Activated effector memory CD4-positive, alpha-beta T cell treated with Interleukin-2 at 50 U/mL for 16 hours (primary cell): ENCODE results near the gene CCNT2.
"Not testable (repeated sequence)": the region's sequence is repeated elsewhere in the genome, so short reads cannot be mapped to it uniquely, and the experiment has no call there.

Experiments
- DNase-seq: peaks from one replicate; pipeline ENCODE4 v3.0.0-alpha.2; 2020

The CCNT2 gene

DNA sequence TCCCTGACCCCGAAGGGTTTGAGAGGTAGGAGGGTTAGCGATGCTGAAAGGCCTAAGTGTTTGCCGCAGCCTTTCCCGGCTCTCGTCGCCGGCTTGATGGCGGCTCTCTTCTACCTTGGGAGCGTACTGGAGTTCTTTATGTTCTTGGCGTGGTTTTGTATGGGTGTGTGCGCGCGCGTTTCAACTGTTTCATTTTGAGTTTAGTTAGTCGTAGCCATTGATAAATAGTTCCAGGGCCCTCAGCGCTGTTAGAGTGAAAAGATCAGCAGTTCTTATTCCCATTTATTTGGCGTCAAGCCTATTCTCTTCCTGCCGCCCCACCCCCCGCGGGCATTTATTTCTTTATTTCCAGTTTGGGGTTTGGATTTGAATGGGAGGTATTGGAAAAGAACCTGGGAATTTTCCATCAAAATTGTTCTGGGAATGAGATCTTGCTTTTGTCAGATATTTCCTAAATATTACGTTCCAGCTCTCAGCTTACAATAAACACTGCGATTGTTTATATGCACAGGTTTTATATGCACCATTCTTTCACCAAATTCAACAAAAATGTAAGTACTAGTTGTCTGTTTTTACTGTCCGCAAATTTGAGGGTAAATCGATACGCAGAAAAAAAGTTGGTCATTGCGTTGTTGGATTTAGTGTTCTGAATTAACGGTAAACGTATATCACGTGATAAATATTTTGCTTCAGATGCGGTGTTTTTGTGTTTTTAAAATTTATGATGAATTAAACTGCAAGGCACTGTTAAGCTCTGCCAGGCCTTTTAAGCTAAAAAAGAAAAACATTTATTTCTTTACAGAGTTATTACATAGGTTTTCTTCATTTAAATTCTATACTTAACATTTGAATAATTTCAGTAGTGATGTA lies 954 bp downstream of the CCNT2 start:
- DNase-seq, result no peak

DNA sequence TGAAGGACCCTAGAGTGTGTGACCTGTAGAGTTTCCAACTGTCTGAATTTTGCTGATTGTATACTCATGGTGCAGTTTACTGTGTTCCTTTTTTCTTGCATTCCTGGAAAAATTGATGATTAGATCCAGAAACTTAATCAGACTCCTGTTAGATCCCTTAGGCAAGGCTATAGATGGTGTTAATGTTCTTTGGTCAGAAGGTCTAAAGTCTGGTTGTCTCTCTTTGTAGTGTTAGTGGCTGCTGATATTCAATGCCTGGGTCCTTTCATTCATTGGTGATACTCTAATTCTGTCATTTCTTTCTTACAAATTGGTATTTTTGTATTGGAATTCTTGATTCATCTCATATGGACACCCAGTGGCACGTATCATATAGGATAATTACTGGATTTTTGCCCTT lies 6.3 kb downstream of the CCNT2 start:
- no peak for DNase-seq

DNA sequence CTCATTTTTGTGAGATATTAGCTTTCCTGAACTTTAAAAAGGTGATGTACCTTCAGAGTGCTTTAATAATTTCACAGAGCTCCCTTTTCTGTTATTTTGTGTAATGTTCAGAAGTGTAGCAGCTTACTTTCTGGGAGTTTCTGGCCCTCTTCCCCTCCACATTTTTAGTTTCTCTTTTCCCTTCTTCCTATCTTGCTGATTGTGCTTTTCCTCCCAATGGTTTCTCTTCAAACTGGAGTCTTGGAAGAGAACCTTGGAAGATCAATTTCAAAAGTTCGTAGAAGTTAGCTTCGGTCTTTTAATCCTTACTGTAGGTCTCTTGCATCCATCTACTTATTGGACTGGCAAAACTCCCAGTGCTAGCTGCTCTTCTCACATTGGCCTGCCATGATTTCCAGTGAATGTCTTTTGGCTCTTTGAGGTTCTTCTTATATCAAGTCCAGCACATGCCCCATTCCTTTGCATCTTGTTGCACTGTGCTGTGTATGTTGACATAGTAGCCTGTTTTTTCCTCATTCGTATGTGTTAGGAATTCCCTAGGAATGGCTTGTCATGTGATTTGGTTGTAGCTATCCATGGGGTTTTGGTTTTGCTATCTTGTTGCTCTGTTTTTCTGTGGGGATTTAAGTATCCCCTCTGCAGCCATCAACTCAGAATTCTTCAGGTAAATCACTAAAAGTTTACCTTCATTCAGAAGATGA lies 7.8 kb downstream of the CCNT2 start:
- DNase-seq, result no peak

DNA sequence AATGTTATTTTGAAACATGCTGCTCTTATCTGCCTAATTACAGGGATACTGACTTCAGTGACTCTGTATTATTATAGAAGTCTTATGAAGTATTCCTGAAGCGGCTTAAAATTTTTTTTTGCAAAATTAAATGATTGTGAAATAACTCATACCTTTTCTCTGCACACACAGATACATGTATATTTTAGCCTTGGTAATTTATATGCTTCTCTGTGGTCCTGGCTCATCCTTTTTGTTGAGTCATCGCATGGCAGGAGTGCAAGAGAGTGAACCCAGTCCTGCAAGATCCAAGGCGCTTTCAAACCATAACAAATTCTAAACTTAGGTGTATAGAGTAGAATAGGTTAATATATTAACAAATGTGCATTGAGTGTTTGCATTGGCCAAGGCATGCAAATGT lies 8.6 kb downstream of the CCNT2 start:
- DNase-seq, result no peak

DNA sequence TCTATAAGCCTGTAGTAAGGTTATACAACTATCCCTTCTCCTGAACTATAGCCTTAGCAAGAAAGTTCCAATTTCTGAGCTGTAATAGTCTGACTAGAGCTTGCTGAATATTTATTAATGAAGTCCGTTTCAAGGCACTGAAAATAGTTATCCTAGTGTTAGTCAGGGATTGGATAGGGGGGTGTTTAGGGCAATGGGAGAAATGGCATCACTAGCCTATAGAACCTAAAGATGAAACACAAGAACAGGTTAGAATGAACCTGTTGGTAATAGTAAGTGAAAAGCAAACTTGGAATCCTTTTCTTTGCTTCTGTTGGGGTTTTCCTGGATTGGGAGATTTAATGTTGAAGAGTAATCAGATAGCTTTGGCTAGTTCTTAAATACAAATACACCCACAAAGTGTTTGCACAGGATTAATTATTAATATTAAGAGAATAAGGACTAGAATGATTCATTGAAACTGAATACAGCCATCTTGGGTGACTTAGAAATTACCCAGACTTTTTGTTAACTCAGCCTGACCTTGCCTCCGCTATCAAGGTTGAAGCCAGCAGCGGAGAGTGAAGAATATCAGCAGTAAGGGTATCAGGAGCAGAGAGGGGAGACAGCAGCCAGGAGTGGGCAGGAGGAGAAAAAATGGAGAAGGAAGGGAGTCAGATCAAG lies 14.4 kb downstream of the CCNT2 start:
- DNase-seq, result no peak

DNA sequence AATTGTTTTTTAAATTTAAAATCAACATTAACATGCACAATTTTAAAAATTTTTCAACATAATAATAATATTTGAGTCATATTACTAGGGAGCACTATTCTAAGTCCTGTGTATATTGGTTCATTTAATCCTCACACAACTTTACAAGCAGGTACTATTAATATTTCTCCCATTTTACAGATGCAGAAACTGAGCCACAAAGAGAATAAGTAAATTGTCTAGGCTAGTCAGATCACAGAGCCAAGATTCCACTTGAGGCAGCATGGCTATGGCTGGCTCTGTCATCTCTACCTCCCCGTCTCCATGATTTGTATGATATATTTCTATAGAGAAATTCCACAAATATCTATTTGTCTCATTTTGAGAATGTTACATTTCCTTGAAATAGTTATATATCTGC lies 15.1 kb downstream of the CCNT2 start:
- DNase-seq, result no peak

DNA sequence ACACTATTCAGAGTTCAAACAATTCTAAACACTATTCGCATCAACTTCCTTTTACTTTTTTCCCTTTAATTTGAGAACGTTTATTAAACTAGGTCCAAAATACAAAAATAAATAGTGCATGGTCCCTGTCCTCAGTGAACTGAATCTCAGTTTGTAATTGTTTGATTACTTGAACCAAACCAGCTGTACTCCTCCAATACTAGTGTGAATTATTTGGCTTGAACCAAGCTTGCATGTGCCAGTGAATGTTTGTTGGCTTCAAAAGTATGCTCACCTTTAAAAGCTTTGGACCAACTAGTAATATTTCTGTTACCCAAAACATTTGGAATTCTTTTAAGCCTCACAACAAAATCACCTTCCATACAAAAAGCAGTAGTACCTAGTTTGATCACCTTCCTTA lies 15.5 kb downstream of the CCNT2 start:
- no peak for DNase-seq

DNA sequence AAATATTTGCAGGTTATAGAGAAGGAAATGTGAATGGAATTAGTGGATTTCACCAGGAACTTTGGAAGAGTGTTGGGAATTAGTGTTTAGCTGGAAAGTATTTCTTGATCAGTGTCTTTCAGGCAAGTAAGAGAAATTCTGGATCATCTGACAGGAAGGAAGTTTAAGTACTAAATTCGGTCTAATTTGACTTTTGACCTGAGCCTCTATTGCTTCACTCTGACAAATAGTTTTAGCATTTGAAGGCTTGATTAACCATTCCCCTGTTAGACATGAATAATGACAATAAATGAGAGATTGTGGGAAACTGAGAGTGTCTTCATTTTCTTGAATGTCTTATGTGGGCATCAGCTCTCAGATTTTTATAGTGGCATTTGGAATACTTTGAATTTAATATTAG lies 16.0 kb downstream of the CCNT2 start:
- DNase-seq, result no peak

DNA sequence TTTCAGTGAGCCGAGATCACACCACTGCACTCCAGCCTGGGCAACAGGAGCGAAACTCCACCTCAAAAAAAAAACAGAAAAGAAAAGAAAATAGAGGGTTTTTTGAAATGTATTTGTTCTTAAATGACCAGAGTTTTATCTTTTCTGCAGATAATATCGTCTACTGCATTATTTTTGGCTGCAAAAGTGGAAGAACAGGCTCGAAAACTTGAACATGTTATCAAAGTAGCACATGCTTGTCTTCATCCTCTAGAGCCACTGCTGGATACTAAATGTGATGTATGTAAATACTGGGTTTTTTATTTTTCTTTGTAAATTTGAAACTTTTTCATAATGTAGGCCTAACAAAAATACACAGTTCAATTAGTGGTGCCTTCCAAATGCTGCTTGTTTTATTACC lies 18.1 kb downstream of the CCNT2 start:
- no peak for DNase-seq

DNA sequence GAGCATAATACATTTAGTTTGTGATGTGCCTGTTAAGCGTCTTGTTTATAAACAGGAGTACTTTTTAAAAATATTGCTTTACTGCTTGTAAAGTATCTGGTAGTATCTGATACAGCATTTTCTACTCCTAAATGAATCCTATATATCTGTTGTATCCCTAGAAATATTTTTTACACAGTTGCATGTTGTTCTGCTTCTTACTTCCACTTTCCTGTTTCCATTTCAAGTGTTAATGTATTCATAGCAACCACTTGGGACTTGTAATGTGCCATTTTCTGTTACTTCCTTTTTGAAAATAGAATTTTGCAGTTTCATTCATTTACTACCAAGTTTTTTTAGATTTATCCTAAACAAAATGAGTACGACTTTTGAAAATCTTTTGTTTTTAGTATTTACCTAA lies 24.9 kb downstream of the CCNT2 start:
- no peak for DNase-seq

DNA sequence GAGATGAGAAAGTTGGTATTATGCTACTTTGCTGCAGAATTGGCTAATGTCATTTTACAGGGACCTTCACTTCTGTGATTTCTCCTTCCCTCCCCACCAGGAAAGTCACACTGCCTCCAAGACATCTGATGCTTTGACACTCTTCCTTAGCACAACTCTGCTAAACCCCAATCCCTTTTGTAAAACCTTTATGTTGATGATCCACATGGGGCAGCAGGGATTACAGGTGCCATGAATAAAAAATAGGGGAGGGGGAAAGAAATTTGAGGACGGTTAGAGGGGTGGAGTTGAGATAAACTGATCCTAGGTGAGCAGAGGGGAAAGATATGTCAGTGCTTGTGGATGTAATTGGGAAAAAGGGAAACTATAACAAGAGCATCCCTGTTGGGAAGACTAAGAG lies 26.4 kb downstream of the CCNT2 start:
- DNase-seq, result no peak

DNA sequence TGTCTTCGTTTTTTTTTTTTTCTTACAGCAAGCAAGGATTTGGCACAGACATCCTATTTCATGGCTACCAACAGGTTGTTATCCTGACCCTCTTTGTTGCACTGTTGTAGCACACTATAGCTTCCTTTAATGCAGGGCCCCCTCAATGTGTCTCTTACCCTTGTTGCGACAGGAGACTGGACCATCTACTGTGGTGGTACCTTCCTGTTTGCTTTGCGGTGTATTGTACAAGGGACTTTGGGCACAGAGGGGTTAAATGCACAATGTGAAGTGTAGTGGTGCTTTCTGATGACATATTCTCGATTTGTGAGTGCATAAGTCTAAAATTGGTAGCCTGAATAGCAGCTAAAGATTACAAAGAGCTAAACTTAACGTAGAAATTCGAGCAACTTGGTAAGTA lies 27.5 kb downstream of the CCNT2 start:
- no peak for DNase-seq

DNA sequence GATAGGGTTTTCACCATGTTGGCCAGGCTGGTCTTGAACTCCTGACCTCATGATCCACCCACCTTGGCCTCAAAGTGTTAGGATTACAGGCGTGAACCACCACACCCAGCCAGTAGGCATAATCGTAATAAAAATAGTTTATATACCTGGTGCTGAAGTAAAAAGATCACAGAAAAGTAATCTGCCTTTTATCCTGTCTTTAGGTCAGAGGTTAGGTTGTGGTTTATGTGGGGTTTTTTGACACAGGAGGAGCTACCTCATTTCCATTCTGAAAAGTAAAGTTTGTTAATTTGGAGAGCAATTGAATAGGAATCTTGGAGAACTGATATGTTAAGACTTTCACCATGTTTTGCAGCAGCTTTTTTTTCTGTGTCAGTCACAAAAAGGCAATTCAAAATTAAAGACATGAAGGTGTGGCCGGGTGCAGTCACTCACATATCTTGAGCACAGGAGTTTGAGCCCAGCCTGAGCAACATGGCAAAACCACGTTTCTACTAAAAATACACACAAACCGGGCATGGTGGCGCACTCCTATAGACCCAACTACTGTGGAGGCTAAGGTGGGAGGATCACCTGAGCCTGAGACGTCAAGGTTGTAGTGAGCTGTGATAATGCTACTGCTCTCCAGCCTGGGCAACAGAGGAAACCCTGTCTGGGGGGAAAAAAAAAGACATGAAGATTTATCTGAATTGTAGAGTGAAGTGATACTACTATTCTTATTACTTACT lies 31.5 kb downstream of the CCNT2 start:
- DNase-seq, result no peak

DNA sequence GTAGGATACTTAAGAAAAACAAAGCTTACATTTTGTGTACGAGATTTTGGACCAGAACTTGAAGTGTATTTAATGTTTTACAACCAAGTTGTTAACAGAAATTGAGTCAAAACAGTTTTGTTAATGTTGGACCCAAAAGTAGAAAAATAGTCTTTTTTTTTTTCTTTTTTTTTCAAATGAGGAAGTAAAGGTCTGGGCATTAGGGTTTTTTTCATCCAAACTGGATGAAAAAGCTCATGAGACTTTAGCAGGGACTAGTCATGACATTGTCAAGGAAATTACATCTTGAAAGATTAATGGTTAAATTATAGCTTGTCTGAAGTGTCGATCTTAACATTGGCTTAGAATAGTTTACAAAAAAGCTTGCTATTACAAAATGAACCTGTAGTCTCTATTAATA lies 32.3 kb downstream of the CCNT2 start:
- DNase-seq, result no peak

DNA sequence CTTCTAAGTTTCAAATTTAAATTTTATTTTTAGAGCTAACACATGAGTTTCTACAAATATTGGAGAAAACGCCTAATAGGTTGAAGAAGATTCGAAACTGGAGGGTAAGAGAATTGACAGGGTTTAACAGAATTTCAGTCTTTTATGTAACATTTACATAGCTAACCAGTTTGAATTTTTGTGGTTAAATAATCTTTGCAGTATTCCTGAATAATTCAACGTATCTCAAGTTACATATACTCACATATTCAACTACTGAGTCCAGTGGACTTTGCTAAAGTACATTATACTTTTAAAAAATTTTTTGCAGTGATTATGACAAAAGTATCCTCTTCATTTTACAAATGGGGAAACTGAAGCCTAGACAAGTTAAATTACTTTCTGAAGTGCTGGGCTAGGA lies 34.0 kb downstream of the CCNT2 start:
- DNase-seq, result no peak

DNA sequence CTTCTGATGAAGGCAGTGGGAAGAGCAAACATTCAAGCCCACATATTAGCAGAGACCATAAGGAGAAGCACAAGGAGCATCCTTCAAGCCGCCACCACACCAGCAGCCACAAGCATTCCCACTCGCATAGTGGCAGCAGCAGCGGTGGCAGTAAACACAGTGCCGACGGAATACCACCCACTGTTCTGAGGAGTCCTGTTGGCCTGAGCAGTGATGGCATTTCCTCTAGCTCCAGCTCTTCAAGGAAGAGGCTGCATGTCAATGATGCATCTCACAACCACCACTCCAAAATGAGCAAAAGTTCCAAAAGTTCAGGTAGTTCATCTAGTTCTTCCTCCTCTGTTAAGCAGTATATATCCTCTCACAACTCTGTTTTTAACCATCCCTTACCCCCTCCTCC lies 35.4 kb downstream of the CCNT2 start:
- no peak for DNase-seq

DNA sequence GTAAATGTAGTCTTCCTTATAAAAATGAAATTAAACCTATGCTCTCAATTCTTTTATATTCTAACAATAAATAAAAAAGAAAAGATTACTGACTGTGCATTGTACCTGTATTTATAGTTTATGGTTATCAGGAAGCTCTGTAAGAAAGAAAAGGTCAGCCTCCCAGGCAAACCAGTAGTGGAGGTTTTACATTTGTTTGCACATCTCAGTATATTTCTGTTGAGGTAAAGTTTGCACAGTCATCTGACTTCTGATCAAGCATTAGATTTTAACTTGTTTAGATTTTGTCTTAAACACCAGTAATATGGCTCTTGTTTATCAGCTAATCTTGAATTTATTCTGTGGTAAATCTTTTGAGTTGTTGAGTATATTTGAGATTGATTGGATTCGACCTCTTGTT lies 37.1 kb downstream of the CCNT2 start:
- DNase-seq, result no peak

DNA sequence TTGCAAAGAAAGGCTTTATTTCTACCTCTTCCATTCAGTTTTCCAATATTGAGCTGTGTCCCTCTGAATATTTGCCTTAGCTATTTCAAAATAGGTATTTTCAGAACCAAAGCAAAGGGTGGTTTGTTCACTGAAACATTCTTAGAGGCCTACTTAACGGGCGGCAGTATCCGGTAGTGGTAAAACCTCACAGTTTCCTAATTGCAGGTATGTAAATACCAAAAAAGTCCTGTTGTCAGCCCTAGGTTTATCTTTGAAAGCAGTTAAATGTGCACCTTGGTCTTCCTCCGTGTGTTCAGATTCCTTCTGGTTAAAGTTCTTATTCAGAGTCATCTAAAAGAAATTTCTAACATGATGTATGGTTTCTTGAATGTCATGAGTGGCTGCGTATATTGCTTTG lies 38.9 kb downstream of the CCNT2 start:
- no peak for DNase-seq

DNA sequence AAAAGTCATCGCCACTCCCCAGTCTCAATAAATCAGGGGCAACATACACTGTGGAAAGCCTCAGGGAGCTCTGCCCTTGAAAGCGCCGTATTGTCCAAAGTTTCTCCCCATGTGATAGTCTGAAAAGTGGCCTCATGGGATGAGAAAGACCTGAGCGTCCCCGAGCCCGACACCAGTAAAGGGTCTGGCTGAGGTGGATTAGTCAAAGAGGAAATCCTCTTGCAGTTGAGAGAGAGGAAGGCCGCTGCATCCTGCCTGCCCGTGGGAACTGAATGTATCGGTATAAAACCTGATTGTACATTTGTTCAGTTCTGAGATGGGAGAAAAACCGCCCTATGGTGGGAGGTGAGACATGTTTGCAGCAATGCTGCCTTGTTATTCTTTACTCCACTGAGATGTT lies 48.5 kb downstream of the CCNT2 start:
- not testable (repeated sequence) for DNase-seq

DNA sequence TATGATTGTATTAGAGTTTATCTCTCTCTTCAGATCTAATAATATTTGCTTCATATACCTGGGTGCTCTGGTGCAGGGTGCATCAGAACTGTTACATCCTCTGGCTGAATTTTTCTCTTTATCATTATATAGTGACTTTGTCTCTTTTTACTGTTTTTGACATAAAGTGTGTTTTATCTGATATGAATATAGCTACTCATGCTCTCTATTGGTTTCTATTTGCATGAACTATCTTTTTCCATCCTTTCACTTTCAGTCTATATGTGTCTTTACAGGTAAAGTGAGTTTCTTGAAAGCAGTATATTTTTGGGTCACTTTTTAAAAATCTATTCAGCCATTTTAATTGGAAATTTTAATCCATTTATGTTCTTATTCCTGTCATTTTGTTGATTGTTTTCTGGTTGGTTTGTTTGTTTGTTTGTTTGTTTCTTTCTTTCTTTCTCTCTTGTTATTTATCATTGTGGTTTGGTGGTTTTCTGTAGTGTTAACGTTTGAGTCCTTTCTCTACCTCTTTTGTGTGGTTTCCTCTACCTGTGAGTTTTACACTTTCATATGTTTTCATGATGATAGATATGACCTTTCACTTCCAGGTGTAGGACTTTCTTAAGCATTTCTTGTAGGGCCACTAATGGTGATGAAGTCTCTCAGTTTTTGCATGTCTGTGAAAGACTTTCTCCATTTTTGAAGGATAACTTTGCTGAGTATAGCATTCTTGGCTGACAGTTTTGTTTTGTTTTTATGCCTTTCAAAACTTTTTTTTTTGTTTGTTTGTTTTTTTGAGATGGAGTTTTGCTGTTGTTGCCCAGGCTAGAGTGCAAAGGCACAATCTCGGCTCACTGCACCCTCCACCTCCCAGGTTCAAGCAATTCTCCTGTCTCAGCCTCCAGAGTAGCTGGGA lies 54.9 kb downstream of the CCNT2 start:
- DNase-seq, result no peak

DNA sequence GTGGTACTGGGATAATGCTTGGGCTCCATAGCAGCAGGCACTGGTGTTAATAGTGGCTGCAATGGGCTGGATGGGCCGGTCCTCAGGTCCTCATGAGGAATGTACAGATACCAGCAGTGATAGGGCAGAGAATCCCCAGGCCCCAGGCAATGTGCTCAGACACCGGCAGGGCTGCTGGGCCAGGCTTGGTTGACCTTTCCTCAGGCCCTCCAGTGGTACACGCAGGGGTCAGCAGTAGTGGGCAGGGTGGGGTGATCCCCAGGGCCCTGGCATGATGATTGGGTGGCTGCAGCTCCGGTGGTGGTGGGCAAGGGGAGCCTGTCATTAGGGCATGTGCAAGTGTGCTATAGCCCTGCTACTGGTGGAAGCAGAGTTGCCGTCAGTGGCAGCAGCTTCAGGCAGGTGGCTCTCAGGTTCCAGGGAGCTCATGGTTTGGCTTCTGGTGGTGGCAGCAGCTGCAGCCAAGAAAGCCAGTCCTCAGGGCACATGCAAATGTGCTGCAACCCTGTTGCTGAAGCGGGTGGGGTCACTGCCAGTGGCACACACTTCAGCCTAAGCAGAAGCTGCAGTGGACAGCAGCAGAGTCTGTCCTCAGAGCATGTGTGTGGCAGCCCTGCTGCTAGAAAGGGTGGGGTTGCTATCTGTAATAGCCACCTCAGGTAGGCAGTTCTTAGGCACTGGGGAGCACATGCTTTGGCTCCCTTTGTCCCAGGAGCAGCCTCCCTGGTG lies 56.8 kb downstream of the CCNT2 start:
- DNase-seq, result no peak
